NOMO-1 treated with DMSO at 0.1 percent for 48 hours (cell line): ENCODE data around the gene MED13L.

Experiments
- DNase-seq: peaks from one replicate; lab custom pipeline; 2025; ENCODE audit not compliant: unreplicated experiment; lab: John Stamatoyannopoulos, UW

The MED13L gene

DNA sequence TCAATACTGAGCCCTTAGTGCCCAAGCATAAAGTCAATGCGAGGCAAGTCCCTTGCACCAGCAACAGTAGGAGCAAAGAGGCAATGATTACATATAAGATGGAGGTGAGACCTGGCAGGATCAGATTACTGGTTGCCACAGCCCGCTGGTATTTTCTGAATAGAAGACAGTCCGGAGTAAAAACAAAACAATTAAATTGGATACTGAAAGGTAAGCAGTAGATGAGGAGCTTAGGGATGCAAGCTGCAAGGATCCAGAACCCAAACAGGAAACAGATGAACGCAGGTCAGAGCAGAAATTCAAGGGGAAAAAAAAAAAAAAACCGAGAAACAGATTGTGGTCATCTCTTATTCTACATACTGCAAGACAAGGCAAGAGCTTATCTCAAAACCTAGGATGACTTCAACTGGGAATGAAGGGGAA is 119.6 kb downstream of the MED13L start:
- no peak for DNase-seq

DNA sequence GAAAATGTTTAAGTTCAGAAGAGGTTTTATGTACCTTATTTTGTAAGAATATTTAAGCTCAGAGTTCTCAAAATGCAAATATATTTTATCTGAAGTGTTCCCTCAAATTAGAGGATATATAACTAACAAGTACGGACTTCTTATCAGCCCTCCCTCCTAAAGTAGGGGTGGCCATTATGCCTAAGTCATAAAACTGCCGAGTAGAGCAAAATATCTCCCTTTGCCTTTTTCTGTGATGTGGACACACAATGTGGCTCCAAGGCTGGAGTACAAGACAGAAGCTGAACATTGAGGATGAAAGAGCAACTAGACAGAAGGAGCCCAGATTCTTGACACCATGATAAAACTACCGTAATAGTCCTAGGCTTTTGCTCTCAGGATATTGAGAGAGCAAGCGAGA is 120.9 kb downstream of the MED13L start:
- no peak for DNase-seq

DNA sequence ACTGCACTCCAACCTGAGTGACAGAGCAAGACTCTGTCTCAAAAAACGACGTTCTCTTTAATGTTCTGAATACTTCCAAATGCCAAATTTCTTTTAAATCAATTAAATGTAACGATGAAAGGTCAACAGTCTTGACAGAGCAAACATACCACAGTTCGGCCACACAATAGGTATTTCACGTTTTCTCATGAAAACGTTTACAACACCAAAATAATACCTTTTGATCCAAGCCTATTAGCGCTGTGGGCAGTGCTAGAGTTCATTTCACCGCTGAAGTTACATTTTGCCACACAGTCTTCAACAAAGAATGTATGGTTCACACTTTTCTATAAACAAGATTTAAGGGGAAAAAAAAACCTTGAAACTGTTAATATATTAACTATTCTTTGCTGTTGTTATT is 122.1 kb downstream of the MED13L start:
- DNase-seq: no peak

DNA sequence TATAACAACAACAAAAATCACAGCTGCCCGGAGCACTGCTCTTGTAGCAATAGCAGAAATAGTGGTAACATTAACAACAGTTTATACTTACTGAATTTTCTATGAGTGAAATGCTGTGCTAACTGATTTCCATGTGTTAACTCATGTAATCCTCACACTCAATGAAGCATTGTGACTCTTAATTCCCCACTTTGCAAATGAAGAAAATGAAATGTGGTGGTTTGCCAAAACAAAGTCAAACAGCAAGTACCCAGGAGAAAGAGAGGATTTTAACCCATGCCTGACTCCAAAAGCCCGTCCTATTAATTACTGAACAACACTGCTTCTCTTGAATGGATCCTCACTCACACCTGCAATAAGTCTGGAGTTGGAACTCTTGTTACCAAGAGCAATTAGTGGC is 123.5 kb downstream of the MED13L start:
- DNase-seq: no peak

DNA sequence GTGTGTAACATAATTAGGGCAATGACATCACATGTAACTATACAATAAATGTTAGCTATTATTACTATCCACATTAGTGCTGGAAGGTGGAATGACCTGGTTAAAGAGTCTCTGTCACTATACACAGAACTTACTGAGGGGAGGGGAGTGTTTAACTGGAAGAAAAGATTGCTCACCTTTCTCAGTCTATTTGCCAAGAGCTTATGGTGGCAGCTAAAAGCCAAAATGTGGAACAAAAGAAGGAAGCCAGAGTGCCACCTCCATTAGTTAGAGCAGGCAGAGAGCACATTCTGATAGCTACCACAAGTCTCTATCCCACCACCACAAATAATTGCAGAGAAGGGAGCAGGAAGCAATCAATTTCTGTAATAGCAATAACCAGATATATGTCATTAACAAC is 124.4 kb downstream of the MED13L start:
- DNase-seq: no peak

DNA sequence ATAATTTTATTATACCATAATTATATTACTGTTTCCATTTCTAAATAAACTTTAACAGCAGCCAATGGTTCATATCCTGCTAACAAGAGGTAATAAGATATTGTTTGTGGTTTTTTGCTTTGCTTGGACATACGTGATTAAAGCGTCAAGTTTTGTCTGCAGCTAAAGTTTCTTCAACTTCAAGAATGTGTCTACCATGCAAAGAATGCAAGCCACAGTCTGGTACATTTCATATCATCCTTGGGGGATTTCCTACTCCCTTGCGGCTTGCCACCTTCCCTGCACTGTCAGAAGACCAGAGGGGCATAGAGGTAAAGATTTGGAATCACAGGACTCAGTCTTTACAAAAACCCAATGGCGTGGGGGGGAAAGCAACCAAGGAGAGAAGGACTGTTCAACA is 125.2 kb downstream of the MED13L start:
- no peak for DNase-seq

DNA sequence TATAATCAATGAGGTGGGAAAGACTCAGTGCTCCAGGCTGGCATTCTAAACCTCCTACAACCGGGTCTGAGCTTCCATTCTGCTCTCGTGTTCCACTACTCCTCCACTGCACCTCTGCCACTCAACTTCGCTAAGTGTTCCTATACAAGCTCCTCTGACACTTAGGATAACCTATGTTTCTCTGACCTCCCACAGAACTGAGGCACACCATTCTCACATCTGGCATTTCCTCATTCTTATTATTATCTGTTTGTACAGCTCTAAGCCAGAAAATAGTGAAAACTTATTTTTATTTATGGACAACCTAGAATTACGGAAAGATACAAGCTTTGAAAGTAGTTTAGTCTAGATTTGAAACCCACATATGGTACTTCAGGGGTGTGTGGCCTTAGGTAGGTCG is 127.0 kb downstream of the MED13L start:
- DNase-seq: no peak

DNA sequence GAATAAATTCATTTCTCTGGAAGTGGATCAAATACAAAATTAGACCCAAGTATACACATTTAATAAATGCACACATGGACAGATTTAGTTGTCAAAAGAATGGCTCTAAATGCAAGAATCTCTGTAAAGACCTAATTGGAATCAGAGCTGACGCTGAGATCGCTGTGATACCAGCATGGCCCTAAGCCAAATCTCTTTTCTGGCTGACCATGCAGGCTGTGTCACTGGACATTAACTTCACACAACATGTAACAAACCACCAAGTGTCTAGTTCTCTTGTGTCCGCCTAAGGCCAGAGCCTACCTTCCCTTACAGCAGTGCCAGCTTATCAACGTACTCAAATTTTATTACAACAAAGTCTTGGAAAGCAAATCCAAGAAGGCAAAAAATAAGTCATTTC is 127.5 kb downstream of the MED13L start:
- no peak for DNase-seq

DNA sequence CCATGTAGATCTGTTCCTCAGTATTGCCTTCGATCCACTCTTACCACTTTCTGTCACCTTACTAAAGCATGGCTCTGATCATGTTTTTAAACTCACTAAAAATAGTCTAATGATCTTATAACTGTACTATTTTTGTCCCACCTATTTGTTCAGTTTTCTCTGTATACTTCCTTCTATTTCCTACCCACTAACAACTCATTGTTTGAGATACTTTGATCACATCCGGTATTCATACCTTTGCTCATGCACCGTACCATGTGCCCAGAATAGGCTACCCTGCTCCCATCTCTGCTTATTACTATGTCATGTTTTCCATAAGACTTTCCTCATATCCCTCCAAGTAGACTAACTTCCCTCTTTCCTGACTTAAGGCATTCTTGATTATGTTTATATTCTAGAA is 128.6 kb downstream of the MED13L start:
- no peak for DNase-seq

DNA sequence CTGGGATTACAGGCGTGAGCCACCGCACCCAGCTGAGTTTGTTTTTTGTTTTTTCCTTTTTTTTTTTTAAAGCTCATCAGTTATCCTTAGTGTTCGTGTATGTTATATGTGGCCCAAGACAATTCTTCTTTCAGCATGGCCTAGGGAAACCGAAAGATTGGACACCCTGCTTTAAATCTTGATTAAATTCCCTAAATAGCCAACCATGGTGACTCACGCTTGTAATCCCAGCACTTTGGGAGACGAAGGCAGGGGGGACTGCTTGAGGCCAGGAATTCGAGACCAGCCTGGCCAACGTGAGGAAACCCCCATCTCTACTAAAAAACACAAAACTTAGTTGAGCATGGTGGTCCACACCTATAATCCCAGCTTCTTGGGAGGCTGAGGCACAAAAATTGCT is 131.1 kb downstream of the MED13L start:
- no peak for DNase-seq

DNA sequence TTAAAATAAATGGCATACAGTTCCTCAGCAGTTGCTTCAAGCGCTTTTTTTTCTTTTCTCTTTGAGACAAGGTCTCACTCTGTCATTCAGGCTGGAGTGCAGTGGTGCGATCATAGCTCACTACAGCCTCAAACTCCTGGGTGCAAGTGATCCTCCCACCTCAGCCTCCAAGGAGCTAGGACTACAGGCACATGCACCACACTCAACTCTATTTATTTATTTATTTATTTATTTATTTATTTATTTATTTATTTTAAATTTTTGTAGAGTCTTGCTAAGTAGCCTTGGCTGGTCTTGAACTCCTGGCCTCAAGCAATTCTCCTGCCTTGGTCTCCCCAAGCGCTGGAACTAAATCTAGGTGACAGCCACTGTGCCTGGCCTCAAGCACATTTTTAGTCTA is 132.0 kb downstream of the MED13L start:
- DNase-seq: no peak

DNA sequence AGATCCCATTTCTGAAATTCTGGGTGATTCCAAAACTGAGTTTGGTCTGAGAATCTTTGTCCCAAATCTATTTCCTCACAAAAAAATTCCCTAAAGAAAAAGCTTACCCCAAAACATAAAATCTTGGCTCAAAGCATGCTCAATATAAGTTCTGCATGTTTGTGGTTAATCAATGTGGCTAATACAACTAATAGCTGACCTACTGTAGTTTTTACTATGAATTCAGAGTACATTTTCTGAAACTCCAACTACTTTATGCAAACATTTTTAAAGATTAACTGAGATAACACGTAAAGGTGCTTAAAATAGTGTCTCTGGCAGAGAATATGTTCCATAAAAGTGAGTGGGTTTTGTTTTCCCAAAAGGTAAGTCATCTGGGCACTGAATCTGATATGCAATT is 133.1 kb downstream of the MED13L start:
- DNase-seq: no peak

DNA sequence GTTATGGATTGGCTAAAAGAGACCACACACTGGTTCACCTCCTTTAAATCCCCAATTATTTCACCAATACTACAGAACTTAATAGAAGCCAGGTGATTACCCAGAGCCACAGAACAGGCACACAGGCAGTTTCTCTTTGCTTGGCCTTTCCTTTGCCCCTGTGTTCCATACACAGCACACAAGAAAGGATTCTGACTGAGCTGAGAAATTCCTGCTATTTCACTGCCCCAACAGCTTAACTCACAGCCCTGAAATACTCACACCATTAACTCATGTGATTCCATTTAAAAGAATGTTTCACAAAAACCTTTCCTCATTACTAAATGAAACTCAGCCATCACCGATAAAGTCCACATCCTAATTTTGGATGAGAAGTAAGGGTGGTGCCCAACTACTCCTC is 133.6 kb downstream of the MED13L start:
- no peak for DNase-seq

DNA sequence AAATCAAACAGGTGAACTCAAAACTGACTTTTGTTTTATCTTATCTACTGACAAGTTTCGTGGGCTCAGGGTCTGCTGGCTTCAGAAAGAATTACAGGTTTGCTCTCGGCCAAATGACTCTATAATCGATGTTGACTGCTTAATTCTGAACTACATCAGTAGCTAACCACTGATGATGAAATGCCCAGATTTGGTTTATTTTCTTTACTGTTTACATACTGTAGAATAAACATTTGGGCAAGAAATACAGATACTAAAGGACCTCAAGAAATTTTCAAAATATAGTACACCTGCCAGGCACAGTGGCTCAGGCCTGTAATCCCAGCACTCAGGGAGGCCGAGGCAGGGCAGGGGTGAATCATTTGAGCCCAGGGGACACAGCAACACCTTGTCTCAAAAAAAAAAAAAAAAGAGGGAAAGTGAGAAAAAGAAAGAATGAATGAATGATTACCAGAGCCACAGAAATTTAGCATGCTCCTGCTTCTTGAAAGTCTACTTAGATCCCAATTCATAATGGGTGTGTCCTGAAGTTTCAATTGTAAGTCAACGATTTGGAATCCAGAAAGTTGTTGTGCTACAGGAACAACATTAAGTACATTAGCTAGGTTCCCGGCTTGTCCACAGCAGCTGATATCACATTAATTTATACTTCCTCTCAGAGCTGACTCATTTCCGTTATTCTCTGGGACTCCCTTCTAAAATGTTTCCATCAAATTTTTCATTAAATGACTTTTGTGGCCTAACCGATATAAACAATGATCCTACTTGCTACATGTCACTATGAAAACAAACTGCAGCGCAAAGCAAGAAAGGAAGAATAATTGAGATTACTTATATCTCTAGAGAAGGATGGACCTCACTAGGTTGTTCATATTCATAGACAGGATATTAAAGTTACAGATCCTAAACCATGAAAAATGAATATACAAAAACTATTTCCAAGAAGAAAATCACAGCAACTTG is 134.3 kb downstream of the MED13L start:
- peak; percentile 78 for DNase-seq

DNA sequence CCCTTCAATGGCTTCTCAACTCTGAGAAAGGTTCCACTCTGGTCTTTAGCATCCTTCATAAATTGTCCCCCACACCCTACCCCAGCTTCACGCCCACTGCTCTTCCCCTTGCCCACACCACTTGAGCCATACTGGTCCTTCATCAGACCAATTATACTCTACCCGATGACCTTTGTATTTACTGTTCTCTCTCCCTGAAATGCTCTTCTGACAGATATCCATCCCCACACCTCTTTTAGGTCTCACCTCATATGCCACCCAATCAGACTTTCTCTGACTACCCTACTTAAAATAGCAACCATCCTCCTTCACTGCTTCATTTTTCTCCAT is 135.7 kb downstream of the MED13L start:
- no peak for DNase-seq

DNA sequence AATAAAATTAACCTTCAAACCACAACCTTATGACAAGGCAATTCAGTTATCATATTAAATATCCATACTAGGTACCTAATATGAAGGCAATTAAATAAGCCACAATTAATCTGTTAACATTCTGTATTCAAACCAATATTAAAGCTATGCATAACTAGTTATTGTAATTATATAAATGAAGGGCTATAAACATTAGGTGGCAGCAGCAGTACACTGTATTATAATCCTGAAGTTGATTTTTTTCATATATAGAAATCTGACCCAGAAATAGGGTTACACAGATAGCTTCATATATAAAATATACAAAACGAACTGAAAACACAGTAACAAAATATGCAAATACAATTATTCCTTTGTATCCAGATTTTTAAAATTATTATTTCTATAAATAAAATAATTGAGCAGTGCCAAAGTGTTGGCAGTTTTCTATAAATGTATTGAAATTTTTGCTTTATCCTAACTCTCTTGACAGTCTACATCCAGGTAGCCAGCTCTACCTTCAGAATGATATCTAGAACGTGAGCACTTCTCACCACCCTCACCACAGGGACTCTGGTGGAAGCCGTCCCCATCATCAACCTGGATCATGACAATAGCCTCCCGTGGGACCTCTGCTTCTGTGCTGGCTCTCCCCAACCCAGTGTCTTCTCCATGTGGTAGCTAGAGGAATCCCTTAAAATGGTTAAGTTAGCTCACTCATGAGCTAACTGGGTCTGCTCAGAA is 136.2 kb downstream of the MED13L start:
- no peak for DNase-seq

DNA sequence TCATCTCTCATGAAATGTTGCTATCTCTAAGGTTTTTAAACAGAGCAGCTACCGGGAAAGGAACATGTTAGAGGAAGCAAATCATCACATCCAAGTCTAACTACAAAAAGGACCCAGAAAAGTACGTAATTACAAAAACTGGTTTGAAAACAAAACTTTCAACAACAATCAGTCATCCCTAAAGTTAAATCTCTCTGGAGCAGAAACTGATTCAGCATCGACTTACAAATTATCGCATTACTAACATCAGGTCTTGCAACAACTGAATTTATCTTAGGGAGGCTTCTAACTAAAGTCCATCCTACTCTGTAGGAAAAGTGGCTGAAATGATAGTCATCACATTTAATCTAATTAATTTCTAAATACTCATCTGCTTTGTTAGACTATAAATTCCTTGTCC is 137.0 kb downstream of the MED13L start:
- no peak for DNase-seq

DNA sequence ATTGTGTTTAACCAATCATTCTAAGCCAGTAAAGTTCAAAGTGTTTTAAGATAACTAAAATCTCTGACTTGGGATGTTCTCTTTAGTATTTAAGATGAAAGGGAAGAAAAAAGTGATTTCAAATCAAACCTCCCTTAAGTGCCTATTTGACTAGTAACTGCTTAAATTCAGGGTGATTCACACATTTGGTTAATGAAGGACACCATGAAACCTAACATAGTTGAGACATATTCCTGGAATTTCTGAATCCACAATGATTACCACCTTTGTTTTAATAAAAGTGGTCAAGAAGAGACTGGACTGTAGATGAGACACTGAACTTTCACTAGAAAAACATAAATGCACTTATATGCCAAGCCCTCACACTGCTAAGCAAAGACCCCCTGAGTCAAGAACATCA is 138.7 kb downstream of the MED13L start:
- DNase-seq: no peak

DNA sequence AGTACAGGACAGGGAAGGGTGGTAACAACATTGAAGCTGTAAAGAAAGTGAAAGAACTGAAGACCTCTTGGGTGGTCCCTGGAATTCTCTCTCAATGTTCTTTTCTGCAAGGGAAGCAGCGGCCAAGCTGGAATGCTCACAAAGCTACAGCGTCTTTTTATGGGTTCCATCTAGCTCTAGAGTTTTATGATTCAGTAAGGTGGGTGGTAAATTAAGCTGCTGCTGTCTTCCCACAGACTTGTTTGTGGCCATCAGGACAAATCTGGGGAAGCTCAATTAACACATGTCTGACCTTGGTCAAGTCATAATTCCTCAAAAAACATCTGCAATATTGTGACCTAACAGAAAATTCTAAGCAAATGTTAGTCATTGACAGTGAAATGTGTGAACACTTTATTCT is 139.1 kb downstream of the MED13L start:
- no peak for DNase-seq

DNA sequence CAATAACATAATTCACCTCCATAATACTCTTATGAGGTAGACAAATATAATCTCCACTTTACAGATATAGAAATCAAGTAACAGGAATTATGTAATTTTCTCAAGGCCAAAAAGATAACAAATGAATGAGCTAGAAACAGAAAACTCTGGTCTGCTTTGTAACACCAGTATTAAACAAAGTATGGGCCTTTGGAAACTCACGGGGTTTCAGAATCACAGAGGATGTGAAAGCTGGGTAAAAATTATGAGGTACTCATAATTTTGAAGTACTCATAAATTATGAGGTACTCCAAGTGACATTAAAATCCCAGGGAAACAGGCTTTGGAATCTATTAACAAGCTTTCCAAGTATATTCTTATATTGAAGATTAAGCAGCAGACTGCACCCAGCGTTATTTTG is 140.2 kb downstream of the MED13L start:
- DNase-seq: no peak

DNA sequence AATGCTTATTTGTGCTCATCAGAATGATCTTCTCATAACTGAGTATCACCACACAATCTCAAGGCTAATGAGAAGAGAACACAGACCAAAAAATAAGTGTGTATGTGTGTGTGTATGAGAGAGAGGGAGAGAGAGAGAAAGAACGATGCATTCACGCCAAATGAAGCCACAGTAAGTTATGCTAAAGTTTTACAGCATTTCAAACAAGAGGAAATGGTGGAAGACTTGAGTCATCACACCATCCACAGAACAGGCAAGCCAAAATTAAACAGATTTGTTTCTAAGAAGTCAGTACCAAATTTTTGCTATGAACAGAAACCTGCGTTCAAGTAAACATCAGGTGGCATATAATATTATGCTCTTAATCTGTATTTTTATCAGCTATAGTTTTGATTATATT is 141.2 kb downstream of the MED13L start:
- no peak for DNase-seq

DNA sequence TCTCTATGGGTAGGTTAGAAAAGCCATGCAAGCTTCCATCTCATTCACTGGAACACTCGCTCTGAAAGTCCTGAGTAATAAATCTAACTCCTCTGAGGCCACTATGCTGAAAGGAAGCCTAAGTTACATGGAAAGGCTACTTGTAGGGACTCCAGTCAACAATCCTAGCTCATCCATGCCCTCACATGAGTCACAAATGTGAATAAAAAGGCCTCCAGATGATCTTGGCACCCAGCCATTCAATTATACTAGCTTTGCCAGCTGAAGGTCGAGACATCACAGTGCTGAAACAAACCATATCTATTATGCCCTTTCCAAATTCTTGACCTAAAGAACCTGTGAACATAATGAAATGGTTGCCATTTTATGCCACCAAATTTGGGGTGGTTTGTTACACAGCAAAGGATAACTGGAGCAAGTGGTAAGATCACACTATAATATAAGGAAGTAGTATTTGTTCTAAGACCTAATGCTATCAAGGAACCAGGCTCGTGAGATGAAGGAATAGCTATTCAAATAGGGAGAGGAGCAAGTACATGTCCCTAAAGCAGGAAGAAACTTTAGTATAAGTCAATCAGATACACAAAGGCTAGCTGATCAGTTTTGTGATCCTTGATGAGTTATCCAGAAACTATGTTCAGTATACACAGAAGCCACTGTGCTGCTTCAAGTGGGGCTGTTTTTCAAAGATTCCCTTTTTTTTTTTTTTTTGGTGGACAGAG is 142.1 kb downstream of the MED13L start:
- no peak for DNase-seq
